GM13976 (cell line): ENCODE measurements around the gene NFASC.

Source experiments
- DNase-seq: peaks from one replicate; pipeline ENCODE4 v3.0.0; 2012; ENCODE audit warnings: low spot score
- in situ Hi-C: fragments of 300-500 bp; cut with MboI; formaldehyde crosslinking; loops from one replicate; pipeline ENCODE4 v1.12.0; 2022; ENCODE audit warnings: low sequenced_read_pairs, mixed read lengths, inconsistent platforms; ENCODE audit not compliant: unreplicated experiment
- TF ChIP-seq, protein P1 (sequence below): IDR thresholded peaks from 2 replicates; pipeline ENCODE4 v1.5.1; 2012; ENCODE audit warnings: borderline replicate concordance, mild to moderate bottlenecking; ENCODE audit not compliant: insufficient read depth; ENCODE audit errors: extremely low read depth, missing control alignments, control extremely low read depth

Gene NFASC

DNA sequence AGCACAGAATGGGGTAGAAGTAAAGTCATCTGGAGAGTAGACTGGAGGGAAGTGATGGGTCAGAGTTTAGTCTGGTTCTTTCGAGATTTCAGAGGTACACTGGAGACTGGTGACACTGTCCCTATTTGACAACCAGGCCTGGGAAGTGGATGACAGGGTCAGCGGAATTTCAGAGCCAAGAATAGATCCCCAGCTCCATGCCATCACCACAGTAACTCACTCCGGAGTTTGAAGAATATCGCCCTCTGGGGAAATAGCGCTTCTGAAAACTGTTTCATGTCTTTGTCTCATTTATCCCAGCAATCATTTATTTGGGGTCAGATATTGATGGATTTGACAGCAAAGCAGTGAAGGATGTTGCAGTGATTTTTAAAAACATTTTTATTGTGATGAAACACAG is 7.6 kb upstream of the NFASC start:
- TF ChIP-seq, protein P1, sequence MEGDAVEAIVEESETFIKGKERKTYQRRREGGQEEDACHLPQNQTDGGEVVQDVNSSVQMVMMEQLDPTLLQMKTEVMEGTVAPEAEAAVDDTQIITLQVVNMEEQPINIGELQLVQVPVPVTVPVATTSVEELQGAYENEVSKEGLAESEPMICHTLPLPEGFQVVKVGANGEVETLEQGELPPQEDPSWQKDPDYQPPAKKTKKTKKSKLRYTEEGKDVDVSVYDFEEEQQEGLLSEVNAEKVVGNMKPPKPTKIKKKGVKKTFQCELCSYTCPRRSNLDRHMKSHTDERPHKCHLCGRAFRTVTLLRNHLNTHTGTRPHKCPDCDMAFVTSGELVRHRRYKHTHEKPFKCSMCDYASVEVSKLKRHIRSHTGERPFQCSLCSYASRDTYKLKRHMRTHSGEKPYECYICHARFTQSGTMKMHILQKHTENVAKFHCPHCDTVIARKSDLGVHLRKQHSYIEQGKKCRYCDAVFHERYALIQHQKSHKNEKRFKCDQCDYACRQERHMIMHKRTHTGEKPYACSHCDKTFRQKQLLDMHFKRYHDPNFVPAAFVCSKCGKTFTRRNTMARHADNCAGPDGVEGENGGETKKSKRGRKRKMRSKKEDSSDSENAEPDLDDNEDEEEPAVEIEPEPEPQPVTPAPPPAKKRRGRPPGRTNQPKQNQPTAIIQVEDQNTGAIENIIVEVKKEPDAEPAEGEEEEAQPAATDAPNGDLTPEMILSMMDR: no peak
- in situ Hi-C loops: no loop called here
- no peak for DNase-seq

GRCh38 chr1:204863730-204864129 is 6.9 kb upstream of the NFASC start:
- no peak for DNase-seq
- in situ Hi-C loops: no loop called here
- TF ChIP-seq, protein P1: no peak

DNA sequence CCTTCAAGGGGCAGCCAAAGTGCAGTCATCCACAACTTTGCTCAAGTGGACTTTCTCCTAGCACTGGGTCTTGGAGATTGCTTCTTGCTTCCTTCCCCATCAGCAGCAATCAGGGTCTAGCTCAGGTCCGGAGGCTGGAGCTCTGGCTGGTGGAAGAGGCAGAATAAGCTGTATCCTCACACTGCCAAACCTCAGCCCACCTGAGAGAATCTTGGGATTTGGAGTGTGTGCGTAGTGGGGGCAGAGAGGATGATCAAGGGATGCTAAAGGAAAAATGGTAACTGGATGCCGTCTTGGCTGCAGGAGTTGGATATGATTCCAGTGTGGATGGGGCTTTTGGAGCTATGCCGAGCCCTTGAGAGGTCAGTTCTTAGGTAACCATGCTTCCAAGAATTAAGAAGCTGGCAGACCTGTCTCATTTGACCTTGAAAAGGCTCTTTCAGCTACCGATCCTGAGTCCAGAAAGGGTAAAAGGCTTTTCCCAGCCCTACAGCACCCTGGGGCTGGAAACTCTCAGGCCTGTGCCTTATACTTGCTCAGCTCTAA is 4.5 kb upstream of the NFASC start:
- no peak for DNase-seq
- in situ Hi-C loops: no loop called here
- TF ChIP-seq, protein P1: no peak

DNA sequence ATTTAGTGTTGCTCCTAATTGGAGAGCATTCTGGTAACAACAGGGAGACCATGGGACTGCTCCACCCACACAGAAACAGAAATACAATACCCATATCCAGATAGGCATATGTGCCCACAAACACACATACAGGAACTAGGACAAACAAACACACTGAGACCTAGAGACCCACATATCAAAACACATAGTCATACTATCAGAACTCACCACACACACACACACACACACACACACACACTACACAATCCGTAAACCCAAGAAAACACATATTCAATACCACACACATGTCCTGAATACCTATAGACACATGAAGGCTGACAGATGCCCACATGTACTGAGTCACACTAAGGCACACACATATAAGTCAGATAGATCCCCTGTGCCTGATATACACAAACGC is 3.5 kb upstream of the NFASC start:
- no peak for DNase-seq
- TF ChIP-seq, protein P1: no peak
- in situ Hi-C loops: no loop called here

- in situ Hi-C loops: no loop called here
- TF ChIP-seq, protein P1: no peak
- DNase-seq: no peak
These were observed 2.9 kb upstream of the NFASC start for GRCh38 chr1:204867666-204868339.

DNA sequence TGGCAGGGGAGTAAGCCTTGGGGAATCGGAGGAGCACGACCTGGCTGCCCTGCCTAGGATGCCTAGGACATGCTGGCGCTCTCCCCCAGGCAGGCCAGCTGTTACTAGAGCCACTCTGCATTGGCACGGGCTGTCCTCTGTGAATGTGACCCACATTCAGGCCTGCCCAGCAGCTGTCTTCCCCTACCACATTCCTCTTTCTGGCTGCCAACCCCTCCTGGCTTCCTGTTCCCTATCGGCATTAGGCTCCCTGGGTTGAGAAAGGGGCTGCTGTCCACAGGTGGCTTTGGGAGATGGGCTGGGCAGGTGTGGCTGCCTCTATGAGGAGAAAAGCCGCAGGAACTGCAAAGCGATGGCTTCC is 2.3 kb upstream of the NFASC start:
- DNase-seq: no peak
- in situ Hi-C loops: no loop called here
- TF ChIP-seq, protein P1: no peak

DNA sequence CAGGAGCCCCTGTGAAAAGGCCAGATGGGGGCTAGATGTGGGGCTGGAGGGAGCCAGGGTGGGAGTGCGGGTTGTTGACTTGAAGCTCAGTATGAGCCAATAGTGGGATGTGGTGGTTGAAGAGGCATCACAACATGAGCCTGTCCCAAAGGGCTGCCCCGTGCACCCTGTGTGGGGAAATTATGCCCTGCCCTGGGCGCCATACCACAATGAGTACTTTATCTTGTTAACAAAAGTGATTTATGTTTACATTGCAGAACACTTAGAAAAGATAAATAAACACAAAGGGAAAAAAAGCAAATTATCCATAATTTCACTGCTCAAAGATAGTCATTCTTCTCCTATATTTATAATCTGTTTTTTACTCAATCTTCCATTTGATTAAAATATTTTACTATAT is 1.6 kb upstream of the NFASC start:
- no peak for DNase-seq
- TF ChIP-seq, protein P1: no peak
- in situ Hi-C loops: no loop called here
